Measurements from ENCODE around the gene USF3. TPM values are rescaled to one million over a fixed set of nuclear protein-coding genes. Genes with fewer than 3 reads are reported as not detected.
"Not testable (repeated sequence)": the region's sequence is repeated elsewhere in the genome, so short reads cannot be mapped to it uniquely, and the experiment has no call there.

The USF3 gene
- total and polyA plus RNA-seq, 2 of the 13 experiments (the other 11 are each of a cell fraction or from before 2014, with no cell fraction given): 6.3 to 15.2 TPM

GRCh38 chr3:113637756-113638155 is 58.7 kb downstream of the USF3 start (continued):
- TF ChIP-seq ZNF83 (CRISPR knock-in tag; IDR thresholded peaks at IDR 0.05; ENCODE audit: borderline replicate concordance) (no peak), ZBTB43 (CRISPR knock-in tag; conservative IDR thresholded peaks at IDR 0.05) (no peak), ZNF451 (CRISPR knock-in tag; IDR thresholded peaks at IDR 0.05) (no peak), GPN1 (CRISPR knock-in tag; IDR thresholded peaks at IDR 0.05; ENCODE audit: borderline replicate concordance) (no peak), ELF3 (CRISPR knock-in tag; IDR thresholded peaks at IDR 0.05) (no peak), ZNF841 (CRISPR knock-in tag; IDR thresholded peaks at IDR 0.05; ENCODE audit: borderline replicate concordance) (no peak)

- H3K27me3 ChIP-seq (ENCODE audit: control insufficient read depth in 1 of 2, insufficient read depth in 2 of 2, low read length in 2 of 2); DNase-seq (ENCODE audit: low spot score); CTCF ChIA-PET (ENCODE audit: low intra/inter-chr PET ratio, low total read pairs); H3K4me2 ChIP-seq (ENCODE audit: low read depth, low read length); POLR2A ChIA-PET; H3K79me2 ChIP-seq (ENCODE audit: insufficient read depth, low read length); H3K9me3 ChIP-seq (ENCODE audit: low read length); H3K27ac ChIP-seq (ENCODE audit: extremely low read length, insufficient read depth, low read length); H2AFZ ChIP-seq (ENCODE audit: low read length); in situ Hi-C loops (cut with HindIII; ENCODE audit: extremely low pct_ligation_motif_present, low pct_unique_long_range_greater_than_20kb); ATAC-seq; BruUV-seq (replicated peaks); intact Hi-C loops (cut with micrococcal nuclease; ENCODE audit: unreplicated experiment); FAIRE-seq; H3K4me3 ChIP-seq (replicated peaks in 1 of 3; ENCODE audit: insufficient read depth in 1 of 3, low read depth in 2 of 3, low read length in 3 of 3); H3K9ac ChIP-seq (ENCODE audit: insufficient read depth, low read depth, low read length); H4K20me1 ChIP-seq (ENCODE audit: insufficient read depth, low read length); H3K36me3 ChIP-seq (replicated peaks in 1 of 2; ENCODE audit: control insufficient read depth in 1 of 2, insufficient read depth in 2 of 2, low read length in 2 of 2): not testable (repeated sequence)
- H3K4me1 ChIP-seq (ENCODE audit: insufficient read depth, low read length): peaks cover 30% of the 10 kb centered on the region
- WGBS (ENCODE audit: low lambda C conversion rate): 75% methylated on average over 7 of the region's 7 CpGs
Measured at GRCh38 chr3:113636034-113636433, 60.4 kb downstream of the USF3 start.
